Measurements from ENCODE around the gene LSM10.

LSM10 gene

GRCh38 chr1:36377791-36378492 lies 19.8 kb downstream of the LSM10 start:
- no peak for TF ChIP-seq CTCF (IDR thresholded peaks at IDR 0.05; ENCODE audit: insufficient read depth, low read depth, low read length, missing control alignments)
- DNase-seq (ENCODE audit: low read depth) = no peak
- H3K4me3 ChIP-seq (ENCODE audit: low read length) = no peak overlapping the region

GRCh38 chr1:36372617-36373016 lies 25.1 kb downstream of the LSM10 start:
- no peak overlapping the region for H3K4me3 ChIP-seq (ENCODE audit: low read length)
- TF ChIP-seq CTCF (IDR thresholded peaks at IDR 0.05; ENCODE audit: insufficient read depth, low read depth, low read length, missing control alignments) = no peak

GRCh38 chr1:36369061-36369861 lies 28.4 kb downstream of the LSM10 start:
- TF ChIP-seq CTCF (IDR thresholded peaks at IDR 0.05; ENCODE audit: insufficient read depth, low read depth, low read length, missing control alignments) = peak; percentile 92
- H3K4me3 ChIP-seq (ENCODE audit: low read length) = no peak overlapping the region
- DNase-seq (ENCODE audit: low read depth) = peak; percentile 74

More at GRCh38 chr1:36372617-36373016, 25.1 kb downstream of the LSM10 start:
- no peak for DNase-seq (ENCODE audit: low read depth)

GRCh38 chr1:36367798-36368197 lies 29.9 kb downstream of the LSM10 start:
- DNase-seq (ENCODE audit: low read depth) = no peak
- H3K4me3 ChIP-seq (ENCODE audit: low read length) = no peak overlapping the region
- TF ChIP-seq CTCF (IDR thresholded peaks at IDR 0.05; ENCODE audit: insufficient read depth, low read depth, low read length, missing control alignments) = no peak

GRCh38 chr1:36367066-36367465 lies 30.6 kb downstream of the LSM10 start:
- TF ChIP-seq CTCF (IDR thresholded peaks at IDR 0.05; ENCODE audit: insufficient read depth, low read depth, low read length, missing control alignments) = no peak
- H3K4me3 ChIP-seq (ENCODE audit: low read length) = no peak overlapping the region
- no peak for DNase-seq (ENCODE audit: low read depth)

DNA sequence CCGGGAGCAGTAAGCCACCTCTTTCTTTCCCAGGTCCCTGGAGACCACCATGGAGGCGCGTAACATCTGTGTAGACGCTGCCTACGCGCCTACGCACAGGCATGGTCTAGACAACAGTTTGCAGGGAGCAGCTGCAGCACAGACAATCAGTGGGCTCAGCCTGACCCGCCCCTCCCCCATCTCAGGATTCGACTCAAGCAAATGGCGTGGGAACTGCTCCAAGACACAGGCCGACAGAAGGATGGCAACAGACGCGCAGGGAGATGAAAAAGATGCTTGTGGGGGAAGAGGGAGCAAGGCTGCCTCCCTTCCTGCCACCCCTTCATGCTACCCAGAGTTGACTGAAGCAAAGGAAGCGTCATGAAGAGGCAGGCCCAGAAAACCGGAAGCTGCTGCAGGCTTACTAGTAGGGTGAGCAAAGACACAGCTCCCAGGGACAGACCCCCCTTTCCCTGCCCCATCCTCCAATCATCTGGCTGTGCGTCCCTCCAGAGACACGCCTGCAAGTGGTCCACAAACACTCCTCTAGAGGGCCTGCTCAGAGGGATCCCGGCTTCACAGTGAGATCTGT lies 31.5 kb downstream of the LSM10 start:
- DNase-seq (ENCODE audit: low read depth) = no peak
- no peak for TF ChIP-seq CTCF (IDR thresholded peaks at IDR 0.05; ENCODE audit: insufficient read depth, low read depth, low read length, missing control alignments)
- H3K4me3 ChIP-seq (ENCODE audit: low read length) = no peak overlapping the region
